SIG-M5 treated with dmso at 0.1 percent for 504 hours (cell line): ENCODE data around the gene SFXN5.

Source experiments
- DNase-seq: peaks from one replicate; lab custom pipeline; 2025; ENCODE audit not compliant: unreplicated experiment; lab: John Stamatoyannopoulos, UW

The SFXN5 gene

GRCh38 chr2:72927619-72928550 is 143.6 kb downstream of the SFXN5 start:
- no peak for DNase-seq

GRCh38 chr2:72926811-72927465 is 144.6 kb downstream of the SFXN5 start:
- DNase-seq: no peak

GRCh38 chr2:72926368-72926767 is 145.1 kb downstream of the SFXN5 start:
- DNase-seq: no peak

- no peak for DNase-seq
Measured at GRCh38 chr2:72925328-72925943, 146.1 kb downstream of the SFXN5 start.

- no peak for DNase-seq
Measured at GRCh38 chr2:72924353-72925240, 146.9 kb downstream of the SFXN5 start.

- DNase-seq: no peak
Measured at GRCh38 chr2:72923833-72924352, 147.6 kb downstream of the SFXN5 start.

GRCh38 chr2:72921853-72922252 is 149.7 kb downstream of the SFXN5 start:
- DNase-seq: no peak

GRCh38 chr2:72921088-72921851 is 150.2 kb downstream of the SFXN5 start:
- no peak for DNase-seq

GRCh38 chr2:72920318-72921087 is 151.0 kb downstream of the SFXN5 start:
- DNase-seq: peak; percentile 37

- DNase-seq: no peak
Measured at GRCh38 chr2:72919414-72920317, 151.8 kb downstream of the SFXN5 start.

GRCh38 chr2:72917877-72918553 is 153.5 kb downstream of the SFXN5 start:
- DNase-seq: no peak

GRCh38 chr2:72917138-72917876 is 154.2 kb downstream of the SFXN5 start, which contains the start of gene EMX1:
EMX1 (plus strand) TSS chr2:72917519; CDS start chr2:72917853, 334 bp downstream.
- peak; percentile 35 for DNase-seq

GRCh38 chr2:72916743-72917137 is 154.8 kb downstream of the SFXN5 start:
- DNase-seq: no peak

- peak; percentile 41 for DNase-seq
Measured at GRCh38 chr2:72915907-72916742, 155.4 kb downstream of the SFXN5 start.

GRCh38 chr2:72915320-72915906 is 156.1 kb downstream of the SFXN5 start:
- no peak for DNase-seq
